Progenitor cell of endocrine pancreas (in vitro differentiated cells): ENCODE measurements around the gene POLR2L. TPM values are rescaled to one million over a fixed set of nuclear protein-coding genes. Genes with fewer than 3 reads are reported as not detected.

Experiments
- DNase-seq: peaks from one replicate; pipeline ENCODE4 v3.0.0; 2021; ENCODE audit warnings: low spot score; ENCODE audit not compliant: unreplicated experiment
- H3K27ac Mint-ChIP-seq: 2 replicates; pipeline ENCODE4 v1.8.0; 2021; ENCODE audit warnings: mild to moderate bottlenecking, moderate library complexity, mixed read lengths
- H3K27me3 Mint-ChIP-seq: 2 replicates; pipeline ENCODE4 v1.8.0; 2021; ENCODE audit warnings: mixed read lengths
- H3K36me3 Mint-ChIP-seq: 2 replicates; pipeline ENCODE4 v1.8.0; 2022; ENCODE audit warnings: mixed read lengths; ENCODE audit not compliant: insufficient read depth
- H3K4me1 Mint-ChIP-seq: 2 replicates; pipeline ENCODE4 v1.8.0; 2021; ENCODE audit warnings: low read depth, mixed read lengths
- H3K4me3 Mint-ChIP-seq: 2 replicates; pipeline ENCODE4 v1.8.0; 2021; ENCODE audit warnings: low read depth, mild to moderate bottlenecking, moderate library complexity, mixed read lengths
- H3K9me3 Mint-ChIP-seq: 2 replicates; pipeline ENCODE4 v1.8.0; 2021; ENCODE audit warnings: low read depth, mixed read lengths
- total RNA-seq: library from RNA; stranded (reverse); gene quantifications from 2 replicates; pipeline ENCODE4 v1.2.1, GENCODE V29; 2021
- TF ChIP-seq, protein P1 (sequence below): fragments of 200-600 bp; sonication (generic); IDR thresholded peaks from one replicate; pipeline ENCODE4 v1.5.0; 2021; ENCODE audit warnings: antibody characterized with exemption, mild to moderate bottlenecking; ENCODE audit not compliant: unreplicated experiment

POLR2L gene
- total RNA-seq, 1 donor from 2014 or later = 97.9 TPM

DNA sequence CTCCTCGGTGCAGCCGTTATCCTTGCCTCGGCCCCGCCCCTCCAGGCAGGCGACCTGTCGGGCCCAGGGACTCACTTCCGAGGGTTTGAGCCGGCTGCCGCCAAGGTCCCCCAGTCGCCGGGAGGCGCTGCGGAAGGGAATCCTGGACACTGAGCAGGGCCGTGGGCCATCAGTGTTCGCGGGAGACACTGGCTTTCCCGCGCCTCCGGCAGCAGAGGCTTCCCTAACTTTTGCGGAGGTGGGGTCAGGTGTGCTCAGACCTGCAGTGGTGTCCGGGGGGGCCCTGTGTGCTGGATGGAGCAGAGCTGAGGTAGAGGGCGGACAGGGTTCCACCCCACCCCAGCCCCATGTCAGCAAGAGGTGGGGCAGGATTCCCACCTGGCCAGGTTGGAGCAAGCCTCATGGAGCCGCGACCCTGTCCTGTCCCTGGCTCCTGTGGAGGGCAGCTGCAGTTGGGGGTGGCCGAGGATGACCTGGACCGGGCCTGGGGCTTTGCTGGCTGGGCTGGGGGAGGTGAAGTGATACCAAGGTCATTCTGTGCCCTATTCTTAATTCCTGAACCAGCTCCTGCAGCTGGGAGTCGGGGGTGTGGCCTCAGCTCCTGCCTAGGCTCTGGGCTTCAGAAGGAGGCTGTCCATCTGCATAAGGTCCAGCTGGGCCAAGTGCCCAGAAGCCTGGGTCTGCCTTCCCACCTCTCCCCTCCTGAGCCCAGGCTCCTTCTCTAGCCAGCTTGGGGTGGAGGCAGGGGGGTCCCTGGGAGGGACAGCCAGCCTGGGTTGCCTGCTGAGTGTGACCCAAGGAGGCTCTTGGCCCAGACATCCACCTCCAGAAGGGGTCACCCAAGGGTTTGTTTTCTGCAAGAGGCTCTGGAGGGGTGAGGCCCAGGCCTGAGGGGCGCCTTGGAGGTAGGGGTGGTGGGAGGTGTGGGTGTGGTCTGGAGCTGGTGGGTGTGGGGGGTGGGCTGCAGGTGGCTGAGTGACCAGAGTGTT is 8.7 kb upstream of the POLR2L start:
- H3K36me3 Mint-ChIP-seq = no peaks in the 10 kb centered on the region
- H3K4me1 Mint-ChIP-seq = no peaks in the 10 kb centered on the region
- peak overlapping the region; percentile 48 for H3K4me3 Mint-ChIP-seq
- H3K27ac Mint-ChIP-seq = no peak overlapping the region
- peaks cover 11% of the 10 kb centered on the region for H3K27me3 Mint-ChIP-seq
- TF ChIP-seq, protein P1, sequence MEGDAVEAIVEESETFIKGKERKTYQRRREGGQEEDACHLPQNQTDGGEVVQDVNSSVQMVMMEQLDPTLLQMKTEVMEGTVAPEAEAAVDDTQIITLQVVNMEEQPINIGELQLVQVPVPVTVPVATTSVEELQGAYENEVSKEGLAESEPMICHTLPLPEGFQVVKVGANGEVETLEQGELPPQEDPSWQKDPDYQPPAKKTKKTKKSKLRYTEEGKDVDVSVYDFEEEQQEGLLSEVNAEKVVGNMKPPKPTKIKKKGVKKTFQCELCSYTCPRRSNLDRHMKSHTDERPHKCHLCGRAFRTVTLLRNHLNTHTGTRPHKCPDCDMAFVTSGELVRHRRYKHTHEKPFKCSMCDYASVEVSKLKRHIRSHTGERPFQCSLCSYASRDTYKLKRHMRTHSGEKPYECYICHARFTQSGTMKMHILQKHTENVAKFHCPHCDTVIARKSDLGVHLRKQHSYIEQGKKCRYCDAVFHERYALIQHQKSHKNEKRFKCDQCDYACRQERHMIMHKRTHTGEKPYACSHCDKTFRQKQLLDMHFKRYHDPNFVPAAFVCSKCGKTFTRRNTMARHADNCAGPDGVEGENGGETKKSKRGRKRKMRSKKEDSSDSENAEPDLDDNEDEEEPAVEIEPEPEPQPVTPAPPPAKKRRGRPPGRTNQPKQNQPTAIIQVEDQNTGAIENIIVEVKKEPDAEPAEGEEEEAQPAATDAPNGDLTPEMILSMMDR = peak; percentile 17
- no peaks in the 10 kb centered on the region for H3K9me3 Mint-ChIP-seq
- DNase-seq = no peak

DNA sequence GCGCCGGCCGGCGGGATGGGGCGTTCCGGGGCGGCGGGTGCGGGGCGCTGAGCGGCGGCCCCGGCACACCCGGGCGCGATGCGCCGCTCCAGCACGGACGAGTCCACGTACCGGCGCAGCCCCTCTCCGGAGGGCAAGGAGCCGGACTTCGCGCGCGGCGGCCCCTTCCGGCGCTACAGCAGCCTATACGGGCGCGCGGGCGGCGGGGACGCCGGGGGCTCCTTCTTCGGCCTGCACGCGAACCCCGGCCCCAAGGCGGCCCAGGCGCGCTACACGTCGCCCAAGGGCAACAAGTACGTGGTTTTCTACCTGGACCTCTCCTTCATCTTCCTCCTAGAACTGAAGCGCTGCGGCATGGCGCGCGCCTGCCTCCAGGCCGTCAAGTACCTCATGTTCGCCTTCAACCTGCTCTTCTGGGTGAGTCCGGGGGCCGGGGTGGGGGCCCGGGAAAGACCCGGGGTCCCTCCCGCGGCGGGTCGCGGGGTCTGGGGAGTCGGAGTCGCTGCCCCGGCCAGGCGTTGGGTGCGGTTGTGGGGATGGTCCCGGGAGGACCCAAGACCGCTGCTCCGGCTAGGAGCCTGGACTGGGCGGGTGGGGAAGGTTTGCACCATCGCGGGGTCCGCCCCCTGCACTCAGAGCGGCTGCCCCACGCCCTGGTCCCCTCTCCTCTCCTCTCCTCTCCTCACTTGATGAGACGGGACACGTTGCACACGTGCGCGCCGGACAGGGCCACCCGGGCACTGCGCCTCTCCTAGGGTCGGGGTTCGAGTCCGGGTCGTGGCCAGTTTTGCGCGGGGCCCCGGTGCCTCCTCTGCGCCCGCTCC is 7.8 kb upstream of the POLR2L start:
- no peak for DNase-seq
- peak overlapping the region; percentile 67 for H3K4me3 Mint-ChIP-seq
- TF ChIP-seq, protein P1 = no peak
- H3K4me1 Mint-ChIP-seq = no peaks in the 10 kb centered on the region
- no peaks in the 10 kb centered on the region for H3K9me3 Mint-ChIP-seq
- H3K27me3 Mint-ChIP-seq = peaks cover 11% of the 10 kb centered on the region
- no peaks in the 10 kb centered on the region for H3K36me3 Mint-ChIP-seq
- no peak overlapping the region for H3K27ac Mint-ChIP-seq

DNA sequence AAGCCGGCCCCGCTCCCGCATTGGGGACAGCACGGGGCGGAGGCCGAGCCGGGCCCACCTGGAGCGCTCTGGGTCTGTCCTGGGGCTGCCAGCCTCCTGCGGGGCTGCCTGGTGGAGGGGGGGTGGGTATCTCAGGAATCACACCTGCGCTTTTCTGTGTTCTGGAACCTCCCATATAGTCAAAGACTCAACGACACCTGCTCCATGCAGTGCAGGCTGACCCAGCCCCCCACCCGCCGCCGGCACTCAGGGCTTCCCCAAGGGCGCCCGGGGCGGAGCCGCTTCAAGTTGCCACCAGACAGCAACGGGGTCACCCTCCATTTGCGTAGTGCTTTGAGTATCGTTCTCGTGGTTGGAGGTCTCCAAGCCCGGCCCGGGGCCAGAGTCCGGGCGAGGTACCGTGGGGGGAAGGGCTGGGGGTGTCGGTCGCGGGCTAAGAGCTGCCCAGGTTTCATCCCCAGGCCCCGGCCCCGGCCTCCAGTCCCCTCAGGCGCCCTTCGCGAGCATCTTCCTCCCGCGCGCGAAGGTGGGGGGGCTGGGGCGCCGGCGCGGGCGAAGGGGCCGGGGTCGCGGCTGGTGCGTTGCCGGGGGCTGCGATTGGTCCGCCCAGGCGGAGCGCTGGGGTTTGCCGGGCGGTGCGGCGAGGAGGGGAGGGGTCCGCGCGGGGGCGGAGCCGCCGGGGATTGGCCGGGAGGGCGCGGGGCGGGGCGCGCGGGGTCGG is 6.9 kb upstream of the POLR2L start:
- Mint-ChIP-seq H3K27me3 (peaks cover 11% of the 10 kb centered on the region), H3K36me3 (no peaks in the 10 kb centered on the region), H3K4me1 (peaks cover 6% of the 10 kb centered on the region), H3K4me3 (peak overlapping the region; percentile 69), H3K27ac (no peak overlapping the region), H3K9me3 (no peaks in the 10 kb centered on the region)
- DNase-seq = peak; percentile 60
- TF ChIP-seq, protein P1 = no peak

DNA sequence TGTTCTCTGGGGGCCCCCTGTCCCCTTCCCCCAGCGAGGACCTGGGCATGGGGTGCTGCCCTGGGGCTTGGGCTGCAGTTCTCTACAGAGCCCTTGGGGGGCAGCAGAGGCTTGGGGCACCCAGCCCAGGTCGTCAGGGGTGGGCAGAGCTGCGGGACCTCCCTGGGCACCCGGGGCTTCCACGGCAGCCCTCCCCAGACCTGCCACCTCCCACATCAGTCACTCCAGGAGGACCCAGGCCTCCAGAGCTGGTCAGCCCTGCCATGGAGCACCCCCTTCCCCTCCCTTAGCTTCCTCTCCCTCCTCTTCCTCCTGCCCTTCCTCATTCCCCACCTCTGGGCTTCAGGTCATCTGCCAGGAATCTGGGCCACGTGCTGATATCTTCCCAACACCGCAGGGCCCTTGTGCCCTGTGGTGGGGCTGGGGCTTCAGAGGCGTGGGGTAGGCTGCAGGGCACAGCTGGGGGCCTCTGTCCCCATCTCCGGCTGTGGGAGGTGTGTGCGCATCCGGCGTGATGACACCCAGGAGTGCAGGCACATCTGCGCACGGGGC is 6.1 kb upstream of the POLR2L start:
- DNase-seq = peak; percentile 41
- Mint-ChIP-seq H3K27me3 (peaks cover 11% of the 10 kb centered on the region), H3K4me1 (peaks cover 9% of the 10 kb centered on the region), H3K9me3 (no peaks in the 10 kb centered on the region), H3K36me3 (no peaks in the 10 kb centered on the region), H3K4me3 (peak overlapping the region; percentile 38), H3K27ac (peak overlapping the region; percentile 13)
- TF ChIP-seq, protein P1 = peak; percentile 64
